ENCODE results near the gene HNF4A.

The HNF4A gene

GRCh38 chr20:44388466-44389023 is 33.0 kb downstream of the HNF4A start:
- Histone ChIP-seq H3K27ac (no peak overlapping the region), H3K4me3 (no peak overlapping the region)

GRCh38 chr20:44389871-44390270 is 34.4 kb downstream of the HNF4A start:
- no peak overlapping the region for H3K27ac ChIP-seq
- H3K4me3 ChIP-seq: no peak overlapping the region

GRCh38 chr20:44390280-44390679 is 34.8 kb downstream of the HNF4A start:
- Histone ChIP-seq H3K4me3 (no peak overlapping the region), H3K27ac (no peak overlapping the region)

GRCh38 chr20:44392088-44392775 is 36.7 kb downstream of the HNF4A start:
- Histone ChIP-seq H3K27ac (no peak overlapping the region), H3K4me3 (no peak overlapping the region)

GRCh38 chr20:44392776-44393607 is 37.5 kb downstream of the HNF4A start:
- Histone ChIP-seq H3K27ac (no peak overlapping the region), H3K4me3 (no peak overlapping the region)

- no peak overlapping the region for H3K27ac ChIP-seq
- no peak overlapping the region for H3K4me3 ChIP-seq
These were observed 38.3 kb downstream of the HNF4A start for GRCh38 chr20:44393608-44394451.

- H3K27ac ChIP-seq: no peak overlapping the region
These were observed 38.9 kb downstream of the HNF4A start for GRCh38 chr20:44394452-44394701.

GRCh38 chr20:44394702-44395460 is 39.4 kb downstream of the HNF4A start:
- Histone ChIP-seq H3K27ac (no peak overlapping the region), H3K4me3 (no peak overlapping the region)

More at GRCh38 chr20:44394452-44394701, 38.9 kb downstream of the HNF4A start:
- no peak overlapping the region for H3K4me3 ChIP-seq

GRCh38 chr20:44395461-44396340 is 40.2 kb downstream of the HNF4A start:
- no peak overlapping the region for H3K4me3 ChIP-seq
- H3K27ac ChIP-seq: no peak overlapping the region

GRCh38 chr20:44396369-44397130 is 41.1 kb downstream of the HNF4A start:
- Histone ChIP-seq H3K27ac (no peak overlapping the region), H3K4me3 (no peak overlapping the region)

GRCh38 chr20:44398335-44398734 is 42.8 kb downstream of the HNF4A start:
- Histone ChIP-seq H3K27ac (no peak overlapping the region), H3K4me3 (no peak overlapping the region)

- Histone ChIP-seq H3K4me3 (no peak overlapping the region), H3K27ac (no peak overlapping the region)
These were observed 43.9 kb downstream of the HNF4A start for GRCh38 chr20:44399446-44399845.

GRCh38 chr20:44400671-44400969 is 45.1 kb downstream of the HNF4A start:
- H3K27ac ChIP-seq: no peak overlapping the region
- no peak overlapping the region for H3K4me3 ChIP-seq

GRCh38 chr20:44400970-44401769 is 45.7 kb downstream of the HNF4A start:
- Histone ChIP-seq H3K4me3 (no peak overlapping the region), H3K27ac (no peak overlapping the region)

- Histone ChIP-seq H3K27ac (no peak overlapping the region), H3K4me3 (no peak overlapping the region)
These were observed 46.4 kb downstream of the HNF4A start for GRCh38 chr20:44401770-44402390.

- H3K27ac ChIP-seq: no peak overlapping the region
- no peak overlapping the region for H3K4me3 ChIP-seq
These were observed 47.1 kb downstream of the HNF4A start for GRCh38 chr20:44402391-44403193.
